ENCODE results near the gene PGAM2. TPM values are rescaled to one million over a fixed set of nuclear protein-coding genes. Genes with fewer than 3 reads are reported as not detected.

Gene PGAM2
- total and polyA plus RNA-seq, 2 experiments from 2014 or later = 2.9 to 7.8 TPM

GRCh38 chr7:44084701-44085100 is 19.3 kb upstream of the PGAM2 start (continued):
- no peak for TF ChIP-seq ZNF462 (CRISPR knock-in tag; IDR thresholded peaks at IDR 0.05)
- TF ChIP-seq STAT1 (IDR thresholded peaks at IDR 0.05; ENCODE audit: unreplicated experiment) = no peak
- TF ChIP-seq POLR2AphosphoS5 (IDR thresholded peaks at IDR 0.05; ENCODE audit: low read depth) = no peak

DNA sequence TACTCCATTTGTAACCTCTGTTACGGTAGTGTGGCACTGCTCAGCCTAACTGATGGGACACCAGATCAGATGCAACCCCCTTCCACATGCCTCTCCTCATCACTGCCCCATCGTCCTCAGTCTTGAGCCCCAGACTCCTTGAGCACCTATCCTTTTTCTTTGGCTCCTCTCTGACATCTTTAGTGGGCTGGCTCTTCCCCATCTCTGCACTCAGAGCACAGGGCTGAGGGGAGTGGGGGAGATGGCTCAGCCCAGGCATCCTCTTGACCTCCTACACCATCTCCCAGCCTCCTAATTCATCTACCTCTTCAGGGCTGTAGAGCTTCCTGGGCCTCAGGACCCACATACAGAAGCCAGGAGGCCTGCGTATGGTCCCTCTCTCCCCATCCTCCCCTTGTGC is 18.4 kb upstream of the PGAM2 start:
- H3K4me1 Mint-ChIP-seq = peaks cover 19% of the 10 kb centered on the region
- H3K27me3 Mint-ChIP-seq (ENCODE audit: insufficient read depth, low read depth, poor library complexity) = peaks cover 28% of the 10 kb centered on the region
- Histone ChIP-seq H3K27ac (ENCODE audit: low read depth) (no peak overlapping the region), H2AFZ (no peak overlapping the region), H3K4me3 (no peak overlapping the region), H3K79me2 (replicated peaks; ENCODE audit: insufficient read depth) (no peaks in the 10 kb centered on the region), H3K36me3 (ENCODE audit: insufficient read depth) (no peaks in the 10 kb centered on the region), H3K4me2 (no peak overlapping the region), H3K9me2 (ENCODE audit: insufficient read depth) (no peaks in the 10 kb centered on the region), H4K20me1 (replicated peaks; ENCODE audit: insufficient read depth) (no peaks in the 10 kb centered on the region), H3K27me3 (ENCODE audit: insufficient read depth) (peaks cover 4% of the 10 kb centered on the region; the same call in 1 of the 2 replicates), H3F3A (replicated peaks; ENCODE audit: low read depth) (no peaks in the 10 kb centered on the region; the same call in 1 of the 2 replicates), H3K4me1 (ENCODE audit: insufficient read depth) (peaks cover 7% of the 10 kb centered on the region)
- no peak overlapping the region for H3K27ac Mint-ChIP-seq
- no peak for ATAC-seq
- no peak overlapping the region; the same call in 2 of the 3 replicates for H3K4me3 Mint-ChIP-seq
- peaks cover 7% of the 10 kb centered on the region; the same call in 2 of the 3 replicates for H3K36me3 Mint-ChIP-seq (ENCODE audit: low read depth)
- no peaks in the 10 kb centered on the region for H3K9me3 Mint-ChIP-seq
- DNase-seq (ENCODE audit: low spot score) = no peak
- no peak for TF ChIP-seq STAT1 (IDR thresholded peaks at IDR 0.05; ENCODE audit: unreplicated experiment)
- no peak for TF ChIP-seq ZNF331 (CRISPR knock-in tag; IDR thresholded peaks at IDR 0.05; ENCODE audit: low read depth)
- TF ChIP-seq JUNB (IDR thresholded peaks at IDR 0.05; ENCODE audit: unreplicated experiment) = no peak
- no peak for TF ChIP-seq POLR2AphosphoS5 (IDR thresholded peaks at IDR 0.05; ENCODE audit: low read depth)
- no peak for TF ChIP-seq CTCF (conservative IDR thresholded peaks at IDR 0.05; ENCODE audit: low read depth in 2 of 2)
- TF ChIP-seq, protein P1, sequence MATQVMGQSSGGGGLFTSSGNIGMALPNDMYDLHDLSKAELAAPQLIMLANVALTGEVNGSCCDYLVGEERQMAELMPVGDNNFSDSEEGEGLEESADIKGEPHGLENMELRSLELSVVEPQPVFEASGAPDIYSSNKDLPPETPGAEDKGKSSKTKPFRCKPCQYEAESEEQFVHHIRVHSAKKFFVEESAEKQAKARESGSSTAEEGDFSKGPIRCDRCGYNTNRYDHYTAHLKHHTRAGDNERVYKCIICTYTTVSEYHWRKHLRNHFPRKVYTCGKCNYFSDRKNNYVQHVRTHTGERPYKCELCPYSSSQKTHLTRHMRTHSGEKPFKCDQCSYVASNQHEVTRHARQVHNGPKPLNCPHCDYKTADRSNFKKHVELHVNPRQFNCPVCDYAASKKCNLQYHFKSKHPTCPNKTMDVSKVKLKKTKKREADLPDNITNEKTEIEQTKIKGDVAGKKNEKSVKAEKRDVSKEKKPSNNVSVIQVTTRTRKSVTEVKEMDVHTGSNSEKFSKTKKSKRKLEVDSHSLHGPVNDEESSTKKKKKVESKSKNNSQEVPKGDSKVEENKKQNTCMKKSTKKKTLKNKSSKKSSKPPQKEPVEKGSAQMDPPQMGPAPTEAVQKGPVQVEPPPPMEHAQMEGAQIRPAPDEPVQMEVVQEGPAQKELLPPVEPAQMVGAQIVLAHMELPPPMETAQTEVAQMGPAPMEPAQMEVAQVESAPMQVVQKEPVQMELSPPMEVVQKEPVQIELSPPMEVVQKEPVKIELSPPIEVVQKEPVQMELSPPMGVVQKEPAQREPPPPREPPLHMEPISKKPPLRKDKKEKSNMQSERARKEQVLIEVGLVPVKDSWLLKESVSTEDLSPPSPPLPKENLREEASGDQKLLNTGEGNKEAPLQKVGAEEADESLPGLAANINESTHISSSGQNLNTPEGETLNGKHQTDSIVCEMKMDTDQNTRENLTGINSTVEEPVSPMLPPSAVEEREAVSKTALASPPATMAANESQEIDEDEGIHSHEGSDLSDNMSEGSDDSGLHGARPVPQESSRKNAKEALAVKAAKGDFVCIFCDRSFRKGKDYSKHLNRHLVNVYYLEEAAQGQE (IDR thresholded peaks at IDR 0.05; ENCODE audit: unreplicated experiment) = no peak
- TF ChIP-seq ZNF114 (CRISPR knock-in tag; IDR thresholded peaks at IDR 0.05) = no peak
- no peak for TF ChIP-seq NANOG (IDR thresholded peaks at IDR 0.05; ENCODE audit: borderline replicate concordance)
- no peak for TF ChIP-seq EZH2phosphoT487 (IDR thresholded peaks at IDR 0.05; ENCODE audit: unreplicated experiment)
